DMS53 (cell line): ENCODE results near the gene CD70.
"Not testable (repeated sequence)": the region's sequence is repeated elsewhere in the genome, so short reads cannot be mapped to it uniquely, and the experiment has no call there.

ENCODE experiments used
- DNase-seq: peaks from one replicate; lab custom pipeline; 2025; lab: John Stamatoyannopoulos, UW

The CD70 gene

DNA sequence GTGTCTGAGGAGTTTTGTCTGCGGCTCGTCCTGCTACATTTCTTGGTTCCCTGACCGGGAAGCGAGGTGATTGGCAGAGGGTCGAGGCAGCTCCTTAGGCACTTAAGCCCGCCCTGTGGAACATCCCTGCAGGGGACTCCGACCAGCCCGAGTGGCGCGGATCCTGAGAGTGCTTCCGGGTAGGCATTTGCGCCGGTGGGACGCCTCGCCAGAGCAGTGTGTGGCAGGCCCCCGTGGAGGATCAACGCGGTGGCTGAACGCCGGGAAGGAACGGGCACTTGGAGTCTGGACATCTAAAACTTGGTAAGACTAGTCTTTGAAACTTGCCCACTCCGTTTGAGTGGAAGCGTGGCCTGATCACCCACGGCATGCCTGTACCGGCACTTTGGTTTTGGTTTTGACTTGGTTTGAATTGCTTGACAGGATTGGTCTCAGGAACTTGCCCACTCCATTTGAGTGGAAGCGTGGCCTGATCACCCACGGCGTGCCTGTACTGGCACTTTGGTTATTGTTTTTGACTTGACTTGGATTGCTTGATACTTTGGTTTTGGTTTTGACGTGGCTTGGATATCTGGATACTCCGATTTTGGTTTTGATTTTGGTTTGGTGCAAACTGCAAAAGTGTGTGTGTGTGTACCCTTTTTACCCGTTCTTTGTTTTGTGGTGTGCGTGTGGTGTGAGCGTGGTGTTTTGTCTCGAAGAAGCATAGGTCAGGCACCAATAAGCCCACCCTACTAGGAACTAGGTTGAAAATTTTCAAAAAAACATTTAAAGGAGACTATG, 6.7 kb upstream of the CD70 start:
- DNase-seq, result not testable (repeated sequence)

DNA sequence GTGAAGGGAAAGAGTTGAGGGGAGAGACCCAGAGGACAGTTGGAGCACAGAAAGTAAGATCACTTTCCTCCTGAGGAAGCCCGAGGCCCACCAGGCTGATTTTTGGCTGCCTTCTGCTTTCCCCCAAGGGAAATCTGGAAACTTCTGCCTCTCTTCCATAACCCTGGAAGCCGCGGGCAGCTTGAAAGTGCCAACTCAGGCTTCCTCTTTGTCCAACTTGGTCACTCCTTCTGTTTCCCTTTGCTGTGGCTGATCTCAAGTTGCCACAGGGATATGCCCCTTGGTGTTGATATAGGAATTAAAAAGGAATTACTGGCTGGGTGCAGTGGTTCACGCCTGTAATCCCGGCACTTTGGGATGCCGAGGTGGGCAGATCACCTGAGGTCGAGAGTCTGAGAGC, 5.7 kb upstream of the CD70 start:
- no peak for DNase-seq

DNA sequence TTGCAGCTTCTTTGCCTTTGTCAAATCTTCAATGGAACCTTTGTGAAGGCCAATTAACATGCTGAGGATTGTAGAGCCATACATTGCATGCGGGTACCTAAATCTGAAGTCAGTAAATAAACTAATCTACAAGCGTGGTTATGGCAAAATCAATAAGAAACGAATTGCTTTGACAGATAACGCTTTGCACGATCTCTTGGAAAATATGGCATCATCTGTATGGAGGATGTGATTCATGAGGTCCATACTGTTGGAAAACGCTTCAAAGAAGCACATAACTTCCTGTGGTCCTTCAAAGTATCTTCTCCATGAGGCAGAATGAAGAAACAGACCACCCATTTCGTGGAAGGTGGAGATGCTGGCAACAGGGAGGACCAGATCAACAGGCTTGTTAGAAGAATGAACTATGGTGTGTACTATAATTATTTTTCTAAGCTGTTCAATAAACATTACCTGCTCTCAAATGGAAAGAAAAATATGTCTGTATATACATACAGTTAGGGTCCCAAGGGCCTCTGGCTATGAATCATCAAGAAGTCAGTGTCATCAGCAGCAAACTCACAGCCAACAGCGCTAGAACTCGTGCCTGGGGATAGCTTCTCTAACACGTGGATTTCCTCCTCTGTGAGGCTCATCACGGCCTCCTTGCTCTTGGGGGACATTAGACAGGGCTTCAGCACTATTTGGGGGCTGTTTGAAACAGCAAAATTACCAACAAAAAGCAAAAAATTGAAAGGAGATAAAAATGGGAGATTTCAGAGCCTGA, 2.9 kb upstream of the CD70 start:
- DNase-seq, result no peak

DNA sequence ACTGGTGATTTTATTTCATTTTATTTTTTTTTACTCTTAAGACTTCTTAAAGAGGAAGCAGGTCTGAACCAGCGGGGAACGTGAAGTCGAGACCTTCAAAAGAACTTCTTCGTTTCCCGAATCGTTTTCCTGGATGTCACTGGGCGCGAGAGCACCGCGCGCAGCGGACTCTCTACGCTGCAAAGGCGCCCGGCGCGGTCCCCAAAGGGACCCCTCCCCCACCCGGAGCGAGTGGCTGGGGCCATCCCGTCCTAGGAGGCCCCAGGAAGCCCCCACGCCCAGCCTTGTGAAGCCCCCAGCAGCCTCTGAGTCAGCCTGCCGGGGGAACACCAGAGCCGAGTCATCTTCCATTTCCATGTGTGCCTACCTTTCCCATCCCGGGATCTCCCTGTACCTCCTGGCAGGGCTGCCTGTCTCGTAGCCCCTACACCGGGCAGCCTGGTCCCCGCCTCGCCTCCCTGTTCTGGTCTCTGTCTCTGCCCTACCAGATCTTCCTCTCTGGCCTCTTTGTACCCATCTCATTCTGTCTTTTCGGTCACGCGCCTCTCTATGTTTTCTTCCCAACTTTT, 608 bp downstream of the CD70 start:
- DNase-seq, result no peak

DNA sequence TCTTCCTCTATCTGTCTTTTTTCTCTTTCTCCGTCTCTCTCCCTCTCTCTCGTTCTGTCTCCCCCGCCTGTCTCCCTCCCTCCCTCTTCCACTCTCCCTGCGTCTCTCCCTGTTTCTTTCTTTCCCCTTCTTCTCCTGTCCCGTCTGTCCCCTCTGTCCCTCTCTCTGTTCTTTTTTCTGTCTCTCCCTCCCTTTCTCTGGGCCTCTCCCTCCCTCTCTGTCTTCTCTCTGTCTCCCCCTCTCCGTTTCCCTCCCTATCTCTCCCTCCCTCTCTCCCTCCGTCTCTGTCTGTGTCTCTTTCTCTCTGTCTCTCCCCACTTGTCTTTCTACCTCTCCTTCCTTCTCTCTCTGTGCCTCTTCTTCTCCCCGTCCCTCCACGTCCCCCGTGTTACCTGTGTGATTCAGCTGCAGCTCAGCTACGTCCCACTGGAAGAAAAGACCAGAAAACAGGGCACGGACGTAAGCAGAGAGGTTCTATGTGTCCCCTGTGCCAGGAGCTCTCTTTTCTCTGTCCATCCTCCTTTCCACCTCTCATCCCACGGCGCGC, 1.2 kb downstream of the CD70 start:
- DNase-seq, result no peak

DNA sequence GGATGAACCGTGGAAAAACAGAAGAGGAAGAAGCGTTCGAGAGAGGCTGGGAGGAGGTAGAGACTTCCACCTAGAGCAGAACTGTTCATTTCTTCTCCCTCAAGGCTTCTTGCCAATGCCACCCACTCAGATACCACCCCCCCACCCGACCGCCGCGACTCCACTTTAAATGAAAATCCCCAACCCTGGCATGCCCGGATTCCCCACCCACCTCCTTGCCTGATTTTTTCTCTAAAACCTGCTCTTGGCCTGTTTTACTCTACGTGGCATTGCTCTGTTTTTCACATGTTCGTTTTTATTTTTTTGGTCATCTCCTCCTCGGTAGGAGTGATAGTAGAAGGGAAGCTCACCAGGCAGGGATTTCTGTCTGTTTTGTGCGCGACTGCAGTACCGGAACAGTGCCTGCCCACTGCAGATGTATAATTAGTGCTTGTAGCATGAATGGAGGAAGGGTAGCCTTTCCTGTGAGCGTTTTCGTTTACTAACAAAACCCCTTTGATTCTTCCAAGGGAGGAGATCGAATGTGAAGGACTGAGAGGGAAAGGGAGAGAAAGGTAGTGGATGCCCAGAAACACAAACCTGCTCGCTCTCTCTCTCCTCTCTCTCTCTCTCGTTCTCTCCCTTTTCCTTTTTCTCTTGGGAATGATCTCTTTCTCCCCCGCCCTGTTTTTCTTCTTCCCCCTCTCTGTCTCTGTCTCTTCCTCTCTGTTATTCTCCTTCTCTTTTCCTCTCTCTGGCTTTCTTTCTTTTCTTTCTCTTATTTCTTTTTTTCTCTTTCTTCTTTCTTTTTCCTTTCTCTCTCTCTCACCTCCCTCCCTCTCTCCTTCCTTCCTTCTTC, 2.2 kb downstream of the CD70 start:
- DNase-seq, result no peak

DNA sequence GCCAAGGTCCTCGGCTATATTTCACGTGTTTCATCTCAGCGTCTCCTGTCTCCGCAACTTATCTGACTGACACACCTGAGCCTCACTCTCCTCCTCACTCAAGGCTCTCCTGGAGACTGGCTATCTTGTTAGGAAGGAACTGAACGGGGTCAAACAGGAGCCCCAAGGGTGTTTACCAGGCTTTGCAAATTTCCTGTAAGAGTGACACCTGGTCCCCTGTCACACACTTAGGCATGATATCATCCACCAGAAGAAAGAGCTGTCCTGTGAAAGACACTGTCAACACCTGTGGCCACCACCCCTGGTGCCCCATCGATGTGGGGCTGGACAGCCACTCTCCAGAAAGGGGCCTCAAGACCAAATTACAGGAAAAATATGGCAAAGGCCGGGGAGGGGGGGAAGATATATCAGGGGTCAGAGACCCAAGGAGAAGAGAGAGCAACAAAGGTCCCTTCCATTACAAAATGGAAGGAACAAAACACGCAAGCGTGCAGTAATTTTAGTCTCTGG, 2.9 kb downstream of the CD70 start:
- no peak for DNase-seq

DNA sequence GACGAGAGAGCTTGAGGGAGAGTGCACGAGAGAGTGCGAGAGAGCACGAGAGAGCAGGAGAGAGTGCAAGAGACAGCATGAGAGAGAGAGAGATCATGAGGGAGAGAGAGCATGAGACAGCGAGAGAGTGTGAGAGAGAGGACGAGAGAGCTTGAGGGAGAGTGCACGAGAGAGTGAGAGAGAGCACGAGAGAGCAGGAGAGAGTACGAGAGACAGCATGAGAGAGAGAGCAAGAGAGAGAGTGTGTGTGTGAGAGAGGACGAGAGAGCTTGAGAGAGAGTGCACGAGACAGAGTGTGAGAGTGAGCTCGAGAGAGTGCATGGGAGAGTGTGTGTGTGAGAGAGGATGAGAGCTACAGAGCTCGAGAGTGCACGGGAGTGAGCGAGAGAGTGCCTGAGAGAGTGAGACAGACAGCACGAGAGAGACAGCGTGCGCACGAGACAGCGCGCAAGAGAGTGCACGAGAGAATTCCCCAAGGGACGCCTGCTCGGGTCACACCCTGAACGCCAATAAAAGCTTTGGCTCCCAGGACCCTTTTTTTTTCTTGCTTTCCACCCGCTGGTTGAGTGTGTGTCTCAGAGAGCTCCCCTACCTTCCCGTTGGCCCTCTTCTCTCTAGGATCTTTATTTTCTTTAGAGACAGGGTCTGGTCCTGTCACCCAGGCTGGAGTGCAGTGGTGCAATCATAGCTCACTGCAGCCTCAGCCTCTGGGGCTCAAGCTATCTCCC, 3.7 kb downstream of the CD70 start:
- no peak for DNase-seq

DNA sequence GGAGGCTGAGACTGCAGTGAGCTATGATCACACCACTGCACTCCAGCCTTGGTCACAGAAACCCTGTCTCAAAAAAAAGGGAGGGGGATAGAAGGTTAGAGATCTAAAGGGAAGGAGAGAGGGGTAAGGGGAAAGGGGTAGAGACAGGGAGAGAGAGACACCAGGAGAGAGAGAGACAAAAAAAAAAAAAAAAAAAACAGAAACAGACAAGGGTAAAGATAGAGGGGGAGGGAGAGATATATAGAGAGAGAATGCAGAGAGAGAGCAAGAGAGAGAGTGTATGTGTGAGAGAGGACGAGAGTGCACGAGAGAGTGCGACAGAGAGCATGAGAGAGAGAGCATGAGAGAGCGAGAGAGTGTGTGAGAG, 4.2 kb downstream of the CD70 start:
- no peak for DNase-seq

DNA sequence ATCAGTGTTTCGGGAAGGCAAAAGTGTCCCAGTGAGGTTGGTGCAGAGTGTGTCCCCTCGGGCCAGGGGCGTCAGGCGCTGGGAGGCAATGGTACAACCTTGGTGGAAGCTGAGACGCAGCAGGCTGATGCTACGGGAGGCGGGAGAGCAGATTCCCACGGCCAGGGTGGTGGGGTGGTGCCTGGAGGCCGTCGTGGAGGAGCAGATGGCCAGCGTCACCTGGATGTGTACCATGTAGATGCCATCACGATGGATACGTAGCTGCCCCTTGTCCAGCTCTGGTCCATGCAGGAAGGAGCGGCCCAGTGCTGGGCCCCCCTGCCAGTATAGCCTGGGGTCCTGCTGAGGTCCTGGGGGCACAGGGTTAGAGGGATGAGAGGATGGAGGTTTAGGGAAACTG, 4.9 kb downstream of the CD70 start:
- DNase-seq, result no peak

DNA sequence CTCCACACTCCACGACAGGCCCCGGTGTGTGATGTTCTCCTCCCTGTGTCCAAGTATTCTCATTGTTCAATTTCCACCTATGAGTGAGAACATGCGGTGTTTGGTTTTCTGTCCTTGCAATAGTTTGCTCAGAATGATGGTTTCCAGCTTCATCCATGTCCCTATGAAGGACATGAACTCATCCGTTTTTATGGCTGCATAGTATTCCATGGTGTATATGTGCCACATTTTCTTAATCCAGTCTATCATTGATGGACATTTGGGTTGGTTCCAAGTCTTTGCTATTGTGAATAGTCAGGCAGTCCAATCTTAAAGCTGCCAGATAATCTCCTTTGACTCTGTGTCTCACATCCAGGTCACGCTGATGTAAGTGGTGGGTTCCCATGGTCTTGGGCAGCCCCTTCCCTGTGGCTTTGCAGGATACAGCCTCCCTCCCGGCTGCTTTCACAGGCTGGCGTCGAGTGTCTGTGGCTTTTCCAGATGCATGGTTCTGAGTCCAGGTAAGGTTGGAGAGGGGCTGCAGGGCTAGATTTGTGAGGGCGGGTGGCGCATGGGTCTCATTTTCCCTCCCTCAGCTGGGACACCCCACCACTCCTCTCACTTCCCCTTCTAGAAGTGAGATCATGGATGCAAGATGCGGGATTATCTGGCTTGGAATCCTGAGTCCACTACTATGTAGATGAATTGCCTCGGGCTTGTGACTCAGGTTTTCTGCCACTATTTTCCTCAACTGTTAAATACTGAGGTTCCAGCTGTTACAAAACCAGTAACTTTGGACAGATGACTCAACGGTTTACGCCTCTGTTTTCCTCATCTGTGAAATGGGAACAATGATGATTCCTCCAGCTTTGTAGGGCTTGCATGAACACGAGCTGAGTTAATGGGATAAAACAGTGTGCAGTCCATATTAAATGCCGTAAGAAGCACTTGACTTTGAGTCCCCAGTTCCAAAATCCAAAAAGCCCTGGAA, 8.2 kb downstream of the CD70 start:
- not testable (repeated sequence) for DNase-seq

DNA sequence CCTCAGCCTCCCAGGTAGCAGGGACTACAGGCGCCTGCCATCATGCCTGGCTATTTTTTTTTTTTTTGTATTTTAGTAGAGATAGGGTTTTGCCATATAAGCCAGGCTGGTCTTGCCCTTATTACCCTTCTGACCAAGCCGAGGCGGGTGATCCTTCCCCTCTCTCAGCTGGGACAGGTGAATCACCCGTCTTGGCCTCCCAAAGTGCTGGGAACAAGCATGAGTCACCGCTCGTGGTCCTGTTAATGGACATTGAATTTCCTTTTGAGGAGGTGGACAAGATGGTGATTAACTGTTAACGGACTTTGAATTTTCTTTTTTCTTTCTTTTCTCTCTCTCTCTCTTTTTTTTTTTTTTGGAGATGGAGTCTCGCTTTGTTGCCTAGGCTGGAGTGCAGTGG, 10.6 kb downstream of the CD70 start:
- no peak for DNase-seq

DNA sequence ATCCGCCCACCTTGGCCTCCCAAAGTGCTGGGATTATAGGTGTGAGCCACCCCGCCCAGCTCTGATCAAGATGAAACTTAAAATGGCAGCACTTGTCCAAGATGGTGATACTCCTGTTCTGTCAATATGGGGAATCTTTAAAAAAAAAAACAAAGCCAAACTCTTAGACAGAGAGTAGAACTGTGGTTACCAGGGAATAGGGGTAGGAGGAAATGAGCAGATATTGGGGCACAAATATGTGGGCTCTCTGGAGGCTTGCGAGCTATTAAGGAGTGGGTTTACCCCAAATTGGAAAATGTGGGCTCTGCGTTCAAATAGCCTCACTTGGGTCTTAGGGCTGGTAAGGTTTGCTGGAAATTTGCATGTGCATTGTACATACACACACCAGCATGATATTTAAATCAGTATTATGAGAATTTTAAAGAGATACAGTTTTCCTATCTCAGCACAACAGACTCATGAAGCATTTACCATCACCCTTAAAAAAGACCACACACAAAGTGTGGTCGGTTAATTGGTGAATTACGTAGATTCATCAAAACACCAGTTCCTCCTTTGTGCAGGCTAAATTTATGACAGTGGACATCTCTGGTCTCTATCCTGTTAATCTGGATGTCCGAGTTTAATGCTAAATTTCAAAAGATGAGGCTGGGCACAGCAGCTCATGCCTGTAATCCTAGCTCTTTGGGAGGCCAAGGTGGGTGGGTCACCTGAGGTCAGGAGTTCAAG, 11.3 kb downstream of the CD70 start:
- no peak for DNase-seq

DNA sequence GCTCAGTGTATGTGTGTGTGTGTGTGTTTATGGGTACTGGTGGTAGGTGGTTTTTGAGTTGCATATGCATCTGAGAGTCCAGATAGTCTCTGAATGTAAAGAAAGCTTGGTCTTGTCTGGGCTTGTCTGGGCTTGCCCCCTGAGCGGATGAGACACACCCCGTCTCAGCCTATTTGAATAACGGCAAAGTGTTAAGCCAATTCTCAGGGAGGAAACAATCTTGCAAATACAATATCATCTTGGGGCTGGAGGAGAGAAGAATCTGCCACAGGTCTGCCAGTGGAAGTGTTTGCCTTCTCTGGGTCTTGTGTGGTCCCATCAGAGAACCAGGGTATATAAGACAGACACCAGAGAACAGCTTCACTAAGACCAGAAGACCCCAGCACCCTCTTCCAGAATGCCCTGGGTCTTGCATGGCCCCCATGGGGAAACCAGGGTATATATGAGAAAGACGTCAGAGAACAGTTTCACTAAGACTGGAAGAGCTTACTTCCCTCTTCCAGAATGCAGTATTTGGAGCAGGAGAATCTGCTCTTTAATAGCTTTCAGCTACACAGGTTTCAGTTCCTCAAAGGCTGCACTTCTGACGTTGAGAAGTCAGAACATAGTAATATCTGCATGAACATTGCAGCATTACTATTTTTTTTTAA, 13.3 kb downstream of the CD70 start:
- DNase-seq, result no peak

DNA sequence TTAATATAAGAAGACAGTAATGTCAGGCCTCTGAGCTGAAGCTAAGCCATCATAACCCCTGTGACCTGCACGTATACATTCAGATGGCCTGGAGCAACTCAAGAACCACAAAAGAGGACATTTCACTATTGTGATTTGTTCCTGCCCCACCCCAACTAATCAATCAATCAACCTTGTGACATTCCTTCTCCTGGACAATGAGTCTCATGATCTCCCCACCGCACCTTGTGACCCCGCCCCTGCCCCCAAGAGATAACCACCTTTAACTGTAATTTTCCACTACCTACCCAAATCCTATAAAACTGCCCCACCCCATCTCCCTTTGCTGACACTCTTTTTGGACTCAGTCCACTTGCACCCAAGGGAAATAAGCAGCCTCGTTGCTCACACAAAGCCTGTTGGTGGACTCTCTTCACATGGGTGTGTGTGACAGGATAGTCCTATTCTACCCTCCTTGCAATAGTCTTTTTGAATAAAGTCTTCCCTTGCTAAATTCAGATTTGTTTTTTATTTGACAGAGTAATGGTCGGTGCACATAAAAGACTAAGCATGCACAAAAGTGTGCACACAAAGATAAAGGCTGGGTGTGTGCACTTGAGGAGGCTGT, 14.0 kb downstream of the CD70 start:
- DNase-seq, result no peak

DNA sequence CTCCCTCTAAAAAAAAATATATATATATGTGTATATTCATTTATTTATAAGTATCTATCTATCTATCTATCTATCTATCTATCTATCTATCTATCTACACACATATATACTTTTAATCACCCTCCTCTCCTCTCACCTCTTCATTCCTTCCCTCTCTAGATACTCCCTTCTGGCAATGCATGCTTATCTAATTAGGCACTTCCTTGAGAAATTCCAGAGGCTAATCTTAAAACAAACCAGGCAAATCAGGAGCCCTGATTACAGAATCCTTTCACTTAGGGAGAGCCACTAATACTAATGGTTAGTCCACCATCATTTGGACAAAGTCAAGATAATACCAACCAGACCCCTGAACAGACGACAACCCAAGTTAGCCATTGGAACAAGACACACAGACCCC, 17.6 kb downstream of the CD70 start:
- DNase-seq, result no peak

DNA sequence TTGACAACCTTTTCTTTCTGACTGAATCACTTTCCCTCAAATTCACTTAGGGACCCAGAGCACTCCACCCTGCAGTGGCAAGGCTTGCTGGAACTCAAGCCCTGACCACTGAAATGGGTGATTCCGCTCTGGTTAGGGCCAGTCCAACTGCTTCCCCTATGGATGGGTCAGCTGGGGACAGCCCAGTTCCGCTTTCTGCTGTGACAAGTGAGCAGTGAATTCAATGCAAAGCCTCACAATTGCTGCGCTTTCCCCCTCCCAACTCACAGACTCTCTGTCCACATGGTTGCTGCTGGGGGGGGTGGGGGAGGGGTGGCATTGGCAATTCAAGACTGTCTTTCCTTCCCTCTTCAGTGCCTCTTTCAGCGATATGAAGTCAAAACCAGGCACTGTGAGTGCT, 18.7 kb downstream of the CD70 start:
- DNase-seq, result no peak

DNA sequence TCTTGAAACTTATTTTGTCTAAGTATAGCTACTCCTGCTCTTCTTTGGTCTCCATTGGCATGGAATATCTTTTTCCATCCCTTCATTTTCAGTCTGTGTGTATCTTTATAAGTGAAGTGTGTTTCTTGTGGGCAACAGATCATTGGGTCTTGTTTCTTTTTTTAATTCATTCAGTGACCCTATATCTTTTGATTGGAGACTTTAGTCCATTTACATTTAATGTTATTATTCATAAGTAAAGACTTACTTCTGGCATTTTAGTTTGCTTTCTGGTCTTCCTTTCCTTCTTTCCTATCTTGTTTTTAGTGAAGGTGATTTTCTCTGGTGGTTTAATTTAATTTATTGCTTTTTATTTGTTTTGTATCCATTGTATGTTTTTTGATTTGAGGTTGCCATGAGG, 19.8 kb downstream of the CD70 start:
- no peak for DNase-seq
